HG03521 (cell line): Measurements from ENCODE around the gene TMED5.
"Not testable (repeated sequence)": the region's sequence is repeated elsewhere in the genome, so short reads cannot be mapped to it uniquely, and the experiment has no call there.

Experiments used
- ATAC-seq: cut with Tn5 transposase; IDR thresholded peaks from one replicate; pipeline ENCODE4 v1.9.1; 2021; ENCODE audit warnings: mild to moderate bottlenecking, moderate library complexity; ENCODE audit not compliant: unreplicated experiment

Gene TMED5

DNA sequence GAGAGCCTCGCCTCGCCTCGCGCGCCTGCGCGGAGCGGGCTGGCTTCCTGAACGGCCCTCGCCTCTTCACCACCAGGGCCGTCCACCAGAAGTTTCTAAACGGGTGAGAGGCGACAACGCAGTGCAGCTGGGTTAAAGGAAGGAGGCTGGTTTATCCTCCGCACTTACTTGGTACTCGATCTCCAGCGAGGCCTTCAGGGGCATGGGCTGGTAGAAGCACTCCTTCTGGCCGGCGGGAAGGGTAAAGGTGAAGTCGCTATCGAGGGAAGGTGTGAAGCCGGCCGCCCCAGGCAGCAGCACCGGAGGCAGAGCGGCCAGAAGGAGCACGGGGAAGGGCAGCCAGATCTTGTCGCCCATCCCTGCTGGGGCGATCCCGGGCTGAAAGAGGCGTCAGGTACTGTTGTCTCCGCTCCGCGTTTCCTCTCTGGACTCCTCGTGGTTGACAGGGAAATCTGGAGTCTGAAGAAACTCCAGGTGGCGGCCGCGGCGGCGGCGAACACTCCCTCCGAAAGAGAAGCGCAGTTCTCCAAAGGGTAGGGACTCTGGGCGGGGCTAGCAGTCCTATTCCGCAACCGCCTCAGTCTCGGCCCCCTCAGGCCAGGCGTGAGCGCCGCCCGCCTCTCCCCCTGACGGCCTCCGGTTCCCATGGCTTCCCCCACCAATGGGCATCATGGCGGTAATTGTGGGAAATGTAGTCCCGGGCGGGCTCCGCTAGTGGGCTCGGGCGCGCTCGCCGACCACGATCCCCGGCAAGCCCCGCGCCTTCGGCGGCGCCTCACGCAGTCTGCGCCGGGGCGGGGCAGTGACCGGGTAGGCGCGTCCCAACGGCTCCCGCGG lies at the start of gene TMED5:
TMED5 (minus strand) TSS at position 528 of the 837 bp plus-strand sequence; CDS start at position 357, 171 bp downstream.
- peak; percentile 80 for ATAC-seq

DNA sequence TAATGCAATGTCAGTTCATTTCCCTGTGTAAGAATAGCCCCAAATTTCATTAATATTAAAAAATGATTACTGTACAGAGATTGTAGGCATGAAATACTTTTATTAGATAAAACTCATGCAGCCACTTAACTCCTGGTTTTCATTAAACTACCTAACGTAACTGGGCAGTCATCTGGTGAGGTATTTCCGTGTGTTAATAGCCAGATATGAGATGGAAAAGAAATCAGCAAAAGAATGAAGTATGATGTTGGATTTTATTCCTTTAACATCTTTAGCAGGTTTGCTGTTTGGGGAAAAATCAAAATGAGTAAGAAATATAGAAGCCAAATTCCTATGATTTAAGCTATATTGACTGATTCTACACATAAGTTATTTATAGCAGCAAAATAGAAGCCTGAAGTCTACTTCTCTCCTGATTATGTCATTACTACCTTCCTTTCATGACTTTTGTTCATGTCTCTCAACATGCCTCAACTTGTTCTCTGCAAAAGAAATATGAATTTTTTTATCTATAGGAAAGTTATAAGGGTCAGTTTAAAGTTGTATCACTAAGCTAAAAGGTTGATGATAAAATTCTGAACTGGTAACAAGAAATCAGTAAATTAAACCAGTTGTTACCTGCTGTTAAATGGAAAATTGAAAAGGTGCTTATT lies 42.9 kb upstream of the TMED5 start:
- no peak for ATAC-seq

DNA sequence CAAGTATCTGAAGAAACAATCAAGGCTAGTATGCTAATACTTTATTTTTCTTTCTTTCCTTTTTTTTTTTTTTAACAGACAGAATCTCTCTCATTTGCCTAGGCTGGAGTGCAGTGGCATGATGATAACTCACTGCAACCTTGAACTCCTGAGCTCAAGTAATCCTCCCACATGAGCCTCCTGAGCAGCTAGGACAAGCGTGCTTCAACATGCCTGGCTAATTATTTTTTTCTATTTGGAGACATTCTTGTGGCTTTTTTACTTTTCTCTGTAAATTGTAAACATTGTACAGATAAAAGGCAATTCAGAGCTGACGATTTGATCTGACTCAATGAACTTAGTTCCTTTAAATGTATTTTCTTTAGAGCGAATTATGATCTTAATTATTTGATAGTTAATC lies 41.7 kb upstream of the TMED5 start:
- no peak for ATAC-seq

DNA sequence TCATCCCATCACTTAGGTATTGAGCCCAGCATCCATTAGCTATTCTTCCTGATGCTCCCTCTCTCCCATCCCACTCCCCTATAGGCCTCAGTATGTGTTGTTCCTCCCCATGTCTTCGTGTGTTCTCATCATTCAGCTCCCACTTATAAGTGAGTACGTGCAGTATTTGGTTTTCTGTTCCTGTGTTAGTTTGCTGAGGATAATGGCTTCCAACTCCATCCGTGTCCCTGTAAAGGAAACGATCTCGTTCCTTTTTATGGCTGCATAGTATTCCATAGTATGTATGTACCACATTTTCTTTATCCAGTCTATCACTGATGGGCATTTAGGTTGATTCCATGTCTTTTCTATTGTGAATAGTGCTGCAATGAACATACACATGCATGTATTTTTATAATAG lies 40.5 kb upstream of the TMED5 start:
- ATAC-seq = not testable (repeated sequence)

DNA sequence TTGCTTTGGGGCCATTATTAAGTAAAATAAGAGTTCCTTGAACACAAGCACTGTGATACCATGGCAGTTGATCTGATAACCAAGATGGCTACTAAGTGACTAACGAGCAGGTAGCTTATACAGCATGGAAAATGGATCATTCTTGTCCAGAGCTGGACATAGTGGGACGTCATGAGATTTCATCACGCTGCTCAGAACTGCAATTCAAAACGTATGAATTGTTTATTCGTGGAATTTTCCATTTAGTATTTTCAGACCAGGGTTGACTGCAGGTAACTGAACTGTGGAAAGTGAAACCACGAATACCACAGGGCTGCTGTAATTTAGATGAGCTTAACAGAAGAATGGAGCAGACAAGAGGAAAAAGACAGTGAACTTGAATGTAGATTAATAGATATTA lies 39.2 kb upstream of the TMED5 start:
- no peak for ATAC-seq

DNA sequence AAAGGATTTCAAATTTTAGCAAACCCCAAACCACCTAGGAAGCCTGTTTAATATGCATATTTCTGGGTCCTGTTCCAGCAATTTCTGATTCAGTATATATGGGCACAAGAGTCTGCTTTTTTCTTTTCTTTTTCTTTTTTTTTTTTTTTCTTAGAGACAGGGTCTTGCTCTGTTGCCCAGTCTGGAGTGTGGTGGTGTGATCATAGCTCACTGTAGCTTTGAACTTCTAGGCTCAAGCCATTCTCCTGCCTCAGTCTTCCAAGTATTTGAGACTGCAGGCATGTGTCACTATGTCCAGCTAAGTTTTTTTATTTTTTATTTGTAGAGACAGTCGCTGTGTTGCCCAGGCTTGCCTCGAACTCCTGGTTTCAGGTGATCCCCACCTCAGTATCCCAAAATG lies 35.1 kb upstream of the TMED5 start:
- no peak for ATAC-seq

DNA sequence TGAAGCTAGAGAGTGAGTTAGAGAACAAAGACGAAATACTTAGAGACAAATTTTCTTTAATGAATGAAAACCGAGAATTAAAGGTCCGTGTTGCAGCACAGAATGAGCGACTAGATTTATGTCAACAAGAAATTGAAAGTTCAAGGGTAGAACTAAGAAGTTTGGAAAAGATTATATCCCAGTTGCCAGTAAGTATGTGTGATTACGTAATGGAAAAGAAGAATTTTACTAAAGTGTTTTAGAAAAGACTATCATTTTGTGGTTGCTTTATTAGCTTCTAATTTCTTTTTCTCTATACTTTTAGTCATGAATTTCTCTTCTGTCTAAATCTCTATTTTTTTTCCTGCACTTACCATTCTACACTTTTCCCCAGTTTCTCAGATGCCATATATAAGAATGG lies 27.0 kb upstream of the TMED5 start:
- no peak for ATAC-seq

DNA sequence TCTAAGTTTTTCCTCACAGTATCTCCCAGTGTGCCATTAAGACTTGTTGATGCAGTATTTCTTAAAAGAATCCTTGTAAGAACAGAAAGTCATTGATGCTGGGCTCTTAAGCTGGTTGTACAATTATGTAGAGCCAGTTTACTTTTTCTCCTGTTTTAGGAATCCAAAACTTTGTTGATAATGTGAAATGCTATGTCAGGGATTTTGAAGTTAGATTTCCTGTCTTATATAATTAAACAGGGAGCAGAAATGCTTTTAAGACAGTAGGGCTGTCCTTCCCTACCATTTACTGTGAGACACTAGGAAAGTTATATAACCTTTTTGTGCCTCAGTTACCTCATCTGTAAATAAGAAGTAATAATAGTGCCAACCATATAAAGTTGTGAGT lies 26.3 kb upstream of the TMED5 start:
- ATAC-seq = no peak

DNA sequence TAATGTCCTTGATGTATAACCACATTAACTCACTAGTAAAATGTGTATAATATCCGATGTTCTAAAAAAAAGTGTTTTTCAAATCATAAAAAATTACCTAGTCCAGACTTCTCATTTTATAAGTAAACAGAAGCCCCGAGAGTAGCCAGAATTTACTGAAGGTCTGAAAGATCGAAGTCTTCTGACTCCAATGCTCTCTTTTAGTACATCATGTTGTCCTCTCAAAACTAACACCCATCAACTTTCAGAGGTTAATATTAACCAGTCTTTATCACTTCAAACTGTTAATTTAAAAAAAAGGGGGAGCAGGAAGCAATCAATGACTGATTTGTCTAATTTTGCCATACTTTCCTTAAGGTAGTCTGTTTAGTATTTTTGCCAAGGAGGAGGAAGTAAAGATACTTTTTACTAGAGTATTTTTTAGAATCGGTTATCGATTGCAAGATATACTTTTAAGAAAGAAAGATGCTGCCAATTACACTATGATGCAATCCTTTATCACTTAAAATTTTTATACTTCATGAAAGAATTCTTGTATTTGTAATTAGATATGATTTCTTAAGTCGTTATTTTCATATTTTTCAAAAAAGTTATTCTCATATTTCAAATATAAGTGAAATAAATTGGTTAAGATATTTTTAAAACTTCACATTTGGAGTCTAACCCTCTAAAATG lies 25.8 kb upstream of the TMED5 start:
- no peak for ATAC-seq

DNA sequence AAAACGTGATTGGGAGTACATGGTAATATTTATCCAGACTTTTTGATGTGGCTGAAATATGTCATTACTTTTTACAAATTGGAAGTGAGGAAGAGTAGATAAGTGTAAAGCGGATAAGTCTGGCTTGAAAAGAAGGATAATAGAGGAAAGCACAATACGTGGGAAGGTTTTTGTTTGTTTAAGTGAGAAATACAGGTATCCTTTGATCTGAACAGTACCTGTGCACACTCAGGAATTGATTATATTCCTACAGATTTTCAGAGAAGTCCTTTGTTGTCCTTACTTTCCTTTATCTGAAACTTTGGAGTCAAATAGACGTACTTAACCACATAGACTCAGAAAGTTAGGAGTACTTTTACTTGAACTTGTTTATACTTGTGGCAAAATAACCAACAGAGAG lies 20.5 kb upstream of the TMED5 start:
- no peak for ATAC-seq

DNA sequence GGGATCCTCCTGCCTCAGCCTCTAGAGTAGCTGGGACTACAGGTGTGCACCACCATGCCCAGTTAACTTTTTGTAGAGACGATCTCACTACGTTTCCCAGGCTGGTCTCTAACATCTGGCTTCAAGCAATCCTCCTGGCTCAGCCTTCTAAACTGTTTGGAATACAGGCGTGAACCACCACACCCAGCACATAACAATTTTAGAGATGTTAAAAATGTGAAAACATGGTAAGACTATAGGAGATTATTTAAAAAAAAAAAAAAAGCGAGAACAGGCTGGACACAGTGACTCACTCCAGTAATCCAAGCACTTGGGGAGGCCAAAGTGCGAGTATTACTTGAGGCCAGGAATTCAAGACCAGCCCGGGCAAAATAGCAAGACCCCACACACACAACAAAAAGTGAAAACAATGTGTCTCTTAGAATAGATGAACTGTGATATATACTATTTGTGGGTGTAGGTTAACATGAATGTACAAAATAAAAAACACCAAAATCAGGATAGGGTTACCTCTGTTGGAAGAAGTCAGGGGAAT lies 19.9 kb upstream of the TMED5 start:
- no peak for ATAC-seq

DNA sequence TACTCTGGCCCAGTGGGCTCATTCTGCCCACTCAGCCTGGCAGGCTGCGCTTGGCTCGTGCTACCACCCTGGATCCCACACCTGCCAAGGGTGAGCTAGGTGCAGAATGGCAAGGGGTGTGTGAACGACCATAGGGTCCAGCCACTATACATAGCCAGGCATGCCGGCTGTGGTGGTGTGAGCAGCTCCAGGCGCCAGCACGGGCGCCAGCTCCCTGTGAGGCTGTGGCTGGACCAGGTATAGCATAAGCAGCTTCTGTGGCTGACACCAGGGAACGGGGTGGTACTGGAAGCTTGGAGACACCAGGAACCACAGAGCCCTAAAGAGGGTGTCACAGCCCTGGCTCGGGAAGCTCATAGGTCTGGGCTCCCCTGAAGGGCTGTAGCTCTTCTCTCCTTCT lies 18.9 kb upstream of the TMED5 start:
- ATAC-seq = no peak

DNA sequence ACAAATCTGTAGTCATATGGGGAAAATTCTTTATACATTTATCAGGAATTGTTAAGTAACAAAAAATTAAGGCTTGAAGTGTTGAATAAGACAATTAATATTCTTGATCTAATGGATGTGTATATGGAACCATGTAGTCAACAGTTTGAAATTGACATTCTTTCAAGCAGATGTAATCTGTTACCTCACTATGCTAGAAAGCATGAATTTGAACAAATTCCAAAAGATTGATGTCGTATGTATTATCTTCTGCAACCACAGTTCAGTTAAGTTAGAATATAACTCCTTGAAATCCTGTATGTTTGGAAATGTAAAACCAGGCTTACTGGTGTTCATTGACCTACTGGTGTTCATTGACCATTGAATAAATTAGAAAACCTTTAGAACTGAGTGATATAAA lies 16.4 kb upstream of the TMED5 start:
- ATAC-seq = no peak

DNA sequence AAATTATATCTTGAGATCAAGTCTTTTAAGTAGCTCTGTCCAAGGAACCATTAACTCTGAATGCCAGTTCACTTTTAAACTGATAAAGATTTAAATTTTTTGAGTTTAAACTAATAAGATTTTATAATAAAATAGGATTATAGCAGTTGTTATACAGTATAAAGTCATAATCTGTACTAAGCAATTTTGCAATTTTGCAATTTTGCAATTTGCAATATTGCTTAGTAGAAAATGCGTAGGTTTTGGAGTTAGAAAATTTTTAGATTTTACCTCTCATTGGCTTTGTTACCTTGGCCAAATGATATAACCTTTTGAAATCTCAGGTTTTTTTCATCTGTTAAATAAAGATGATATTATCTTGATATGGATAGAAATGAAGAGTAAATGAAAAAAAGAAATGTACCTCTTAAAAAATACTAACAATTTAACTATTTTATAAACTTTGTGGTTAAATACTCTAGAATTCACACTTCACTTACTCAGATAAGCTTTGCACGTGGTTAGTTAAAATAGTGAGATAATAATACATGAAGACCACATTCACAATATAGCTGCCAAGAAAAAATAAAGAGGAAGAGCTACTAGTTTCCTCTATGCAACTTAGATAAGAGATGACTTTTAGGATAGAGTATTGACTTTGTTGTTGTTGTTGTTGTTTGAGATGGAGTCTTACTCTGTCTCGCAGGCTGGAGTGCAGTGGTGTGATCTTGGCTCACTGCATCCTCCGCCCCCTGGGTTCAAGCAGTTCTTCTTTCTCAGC lies 14.2 kb upstream of the TMED5 start:
- ATAC-seq = no peak

DNA sequence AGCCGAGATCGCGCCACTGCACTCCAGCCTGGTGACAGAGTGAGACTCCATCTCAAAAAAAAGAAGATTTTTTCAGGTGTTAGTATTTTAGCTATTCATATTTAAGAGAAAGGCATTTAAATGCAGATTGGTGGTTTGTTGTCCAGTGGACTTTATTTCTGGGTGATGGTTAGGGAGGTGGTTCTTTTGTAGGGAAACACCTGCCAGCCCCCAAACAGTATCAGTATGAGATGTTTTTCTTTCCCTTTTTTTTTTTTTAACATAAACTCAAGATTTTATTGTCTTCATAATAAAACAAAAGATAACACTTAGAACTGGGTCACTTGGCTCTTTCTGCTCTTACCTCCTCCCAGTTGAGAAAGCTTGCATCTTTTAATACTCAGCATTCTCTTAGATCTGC lies 10.2 kb upstream of the TMED5 start:
- no peak for ATAC-seq

DNA sequence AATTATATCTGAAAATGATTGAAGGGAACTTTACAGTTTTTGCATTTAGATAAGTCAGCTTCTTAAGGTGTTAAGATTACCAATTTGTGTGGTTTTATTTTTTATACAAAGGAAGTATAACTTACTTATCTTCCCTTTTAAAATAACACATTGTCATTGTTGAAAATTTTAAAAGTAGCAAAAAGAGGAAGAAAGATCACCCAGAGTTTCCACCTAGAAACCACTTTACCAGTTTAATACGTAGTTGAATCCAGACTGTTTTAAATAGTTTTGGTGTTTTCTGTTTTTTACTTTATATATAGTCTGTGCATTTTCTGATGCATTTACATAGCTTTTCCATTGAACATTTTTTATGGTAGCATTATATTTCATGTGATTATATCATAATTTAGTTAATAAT lies 6.5 kb upstream of the TMED5 start:
- ATAC-seq = no peak

DNA sequence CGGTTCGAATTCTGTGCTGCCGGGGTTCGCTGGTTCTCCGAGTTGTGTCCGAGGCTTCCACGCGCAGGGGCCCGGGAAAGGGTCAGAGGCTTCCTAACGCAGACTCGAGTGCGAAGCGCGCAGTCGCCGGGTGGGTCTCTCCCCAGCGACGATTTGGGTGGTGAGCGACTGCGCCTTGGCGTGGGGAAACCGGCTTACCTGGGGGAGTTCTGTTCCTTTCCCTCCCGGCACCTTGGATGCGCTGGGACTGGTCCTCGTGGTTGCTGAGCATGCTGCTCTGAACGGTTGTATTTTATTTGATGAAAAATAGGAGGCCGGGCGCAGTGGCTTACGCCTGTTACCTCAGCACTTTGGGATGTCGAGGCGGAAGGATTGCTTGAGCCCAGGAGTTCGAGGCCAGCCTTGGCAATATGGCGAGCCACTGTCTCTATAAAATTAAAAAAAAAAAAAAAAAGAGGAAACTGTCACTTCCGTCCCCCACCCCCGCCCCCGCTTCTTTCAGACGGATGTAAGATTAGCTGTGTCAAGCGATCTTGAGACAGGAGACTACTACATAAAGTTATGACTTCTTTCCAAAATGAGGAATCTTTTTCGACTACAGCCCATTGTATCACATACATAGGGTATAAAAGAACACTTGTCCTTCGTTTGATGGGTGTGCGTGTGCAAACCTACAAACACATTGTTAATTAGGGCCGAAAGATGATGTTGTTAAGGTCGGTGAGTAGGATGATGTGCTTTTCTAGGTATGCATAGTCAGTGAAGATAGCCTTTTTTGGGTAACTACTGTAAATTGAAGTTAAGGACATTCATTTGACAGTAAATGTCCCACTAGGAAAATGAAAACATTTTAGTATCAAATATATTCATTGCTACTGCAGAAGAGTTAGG lies 755 bp upstream of the TMED5 start, which contains the start of gene CCDC18:
CCDC18 (plus strand) TSS at position 2 of the 891 bp plus-strand sequence. CDS start 2,638 bp downstream, outside the sequence.
- peak; percentile 3 for ATAC-seq

DNA sequence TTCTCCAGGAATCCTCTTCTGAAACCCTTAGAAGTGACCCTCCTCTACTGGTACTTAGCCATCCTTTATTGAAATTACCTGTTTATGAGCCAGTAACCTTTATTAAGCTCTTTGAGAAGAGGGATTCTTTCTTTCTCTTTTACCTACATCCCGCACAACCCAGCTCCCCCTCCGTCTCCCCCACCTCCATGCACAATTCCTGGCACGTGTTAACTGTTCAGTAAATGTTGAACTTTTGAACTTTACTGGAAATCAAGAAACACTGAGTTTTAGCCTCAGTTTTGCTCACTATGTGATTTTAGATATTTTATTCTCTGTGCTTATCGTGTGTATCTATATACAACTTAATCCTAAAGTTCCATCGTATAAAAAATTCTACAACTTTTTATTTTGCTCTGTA lies 1.8 kb downstream of the TMED5 start:
- ATAC-seq = no peak

DNA sequence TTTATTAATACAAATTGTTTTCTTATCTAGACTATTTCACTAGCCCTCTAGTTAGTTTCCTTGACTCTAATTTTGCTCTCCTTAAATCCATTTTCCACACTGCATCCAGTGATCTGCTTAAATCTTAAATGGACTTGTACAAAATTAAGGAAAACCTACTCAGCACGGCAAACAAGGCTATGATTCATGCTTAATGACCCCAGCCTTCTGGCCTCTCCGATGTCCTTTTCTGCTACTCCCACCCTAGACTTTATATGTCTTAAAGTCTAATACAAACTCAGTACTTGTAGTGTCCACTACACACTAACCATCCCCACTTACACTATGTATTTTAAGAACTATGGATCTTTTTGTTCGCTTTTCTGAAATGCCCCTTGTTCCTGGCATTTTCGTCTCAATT lies 2.2 kb downstream of the TMED5 start:
- ATAC-seq = no peak

DNA sequence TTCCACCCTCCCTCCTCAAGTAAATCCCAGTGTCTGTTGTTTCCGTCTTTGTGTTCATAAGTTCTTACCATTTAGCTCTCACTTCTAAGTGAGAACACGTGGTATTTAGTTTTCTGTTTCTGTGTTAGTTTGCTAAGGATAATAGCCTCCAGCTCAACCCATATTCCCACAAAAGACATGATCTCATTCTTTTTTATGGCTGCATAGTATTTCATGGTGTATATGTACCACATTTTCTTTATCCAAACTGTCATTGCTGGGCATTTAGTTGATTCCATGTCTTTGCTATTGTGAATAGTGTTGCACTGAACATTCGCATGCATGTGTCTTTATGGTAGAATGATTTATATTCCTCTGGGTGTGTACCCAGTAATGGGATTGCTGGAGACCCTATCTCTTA lies 5.6 kb downstream of the TMED5 start:
- not testable (repeated sequence) for ATAC-seq
